Esophagus muscularis mucosa (tissue), 4 donors: ENCODE data around the gene MSI2. TPM values are rescaled to one million over a fixed set of nuclear protein-coding genes. Genes with fewer than 3 reads are reported as not detected.
"Not testable (repeated sequence)": the region's sequence is repeated elsewhere in the genome, so short reads cannot be mapped to it uniquely, and the experiment has no call there.

ENCODE experiments used
- DNase-seq: peaks from one replicate; pipeline ENCODE4 v3.0.0-alpha.2; 2017; ENCODE audit errors: extremely low spot score
- H3K27ac ChIP-seq, 4 donors: fragments of 200-600 bp; sonication (generic); replicated peaks in 1 of 4; 1 replicate in 3 of 4; 2 replicates in 1 of 4; pipeline ENCODE4 v1.5.1; 2016 to 2019; ENCODE audit warnings: mild to moderate bottlenecking in 1 of 4
- H3K27me3 ChIP-seq, 4 donors: fragments of 200-600 bp; sonication (generic); one replicate each; pipeline versions ENCODE4 v1.5.1 to v1.6.0; 2016 to 2019
- H3K36me3 ChIP-seq, 4 donors: fragments of 200-600 bp; sonication (generic); one replicate each; pipeline ENCODE4 v1.5.1; 2016 to 2019
- H3K4me1 ChIP-seq, 4 donors: fragments of 200-600 bp; sonication (generic); one replicate each; pipeline ENCODE4 v1.5.1; 2016 to 2019
- H3K4me3 ChIP-seq, 4 donors: fragments of 200-600 bp; sonication (generic); 1 replicate in 2 of 4; 2 replicates in 2 of 4; pipeline ENCODE4 v1.5.1; 2016 to 2019; ENCODE audit warnings: mild to moderate bottlenecking in 4 of 4, moderate library complexity in 1 of 4
- H3K9me3 ChIP-seq, 4 donors: fragments of 200-600 bp; sonication (generic); 1 replicate in 3 of 4; 2 replicates in 1 of 4; pipeline ENCODE4 v1.5.1; 2016 to 2019
- EP300 ChIP-seq: sonication (generic); formaldehyde crosslinking; IDR thresholded peaks from one replicate; pipeline ENCODE4 v1.6.1; 2017; ENCODE audit warnings: antibody characterized with exemption
- POLR2A ChIP-seq: fragments of 450-650 bp; IDR thresholded peaks from one replicate; pipeline ENCODE4 v1.6.1; 2017; ENCODE audit warnings: antibody characterized with exemption, moderate library complexity, mild to moderate bottlenecking, low read depth
- POLR2AphosphoS5 ChIP-seq, 2 donors: sonication (generic); formaldehyde crosslinking; IDR thresholded peaks; one replicate each; pipeline ENCODE4 v1.6.1; 2017; ENCODE audit warnings: antibody characterized with exemption in 2 of 2
- WGBS: methylation state at CpG from one replicate; pipeline ENCODE4 v1.1.5; 2018; 5-methylcytosine and 5-hydroxymethylcytosine counted together
- intact Hi-C: fragments of 100-400 bp; cut with DNase I; formaldehyde crosslinking; loops from one replicate; pipeline ENCODE4 v1.15.1; 2023
- total RNA-seq, 4 donors: library from RNA; depleted of rRNA; stranded (reverse); fragments of >200 nt; gene quantifications; one replicate each; pipeline versions ENCODE4 v1.1.0 to v1.2.1, GENCODE V29; 2016
- TF ChIP-seq, protein P1 (sequence below), 3 experiments: fragments of 200-600 bp in 2 of 3; fragments of 450-650 bp in 1 of 3; sonication (generic) in 2 of 3; IDR thresholded peaks; one replicate each; pipeline ENCODE4 v1.5.1; 2017 to 2019; ENCODE audit warnings: antibody characterized with exemption in 3 of 3, mild to moderate bottlenecking in 2 of 3, moderate library complexity in 1 of 3

MSI2 gene
- total RNA-seq, 4 donors from 2014 or later: 28.8 to 39.0 (median 29.6) TPM

DNA sequence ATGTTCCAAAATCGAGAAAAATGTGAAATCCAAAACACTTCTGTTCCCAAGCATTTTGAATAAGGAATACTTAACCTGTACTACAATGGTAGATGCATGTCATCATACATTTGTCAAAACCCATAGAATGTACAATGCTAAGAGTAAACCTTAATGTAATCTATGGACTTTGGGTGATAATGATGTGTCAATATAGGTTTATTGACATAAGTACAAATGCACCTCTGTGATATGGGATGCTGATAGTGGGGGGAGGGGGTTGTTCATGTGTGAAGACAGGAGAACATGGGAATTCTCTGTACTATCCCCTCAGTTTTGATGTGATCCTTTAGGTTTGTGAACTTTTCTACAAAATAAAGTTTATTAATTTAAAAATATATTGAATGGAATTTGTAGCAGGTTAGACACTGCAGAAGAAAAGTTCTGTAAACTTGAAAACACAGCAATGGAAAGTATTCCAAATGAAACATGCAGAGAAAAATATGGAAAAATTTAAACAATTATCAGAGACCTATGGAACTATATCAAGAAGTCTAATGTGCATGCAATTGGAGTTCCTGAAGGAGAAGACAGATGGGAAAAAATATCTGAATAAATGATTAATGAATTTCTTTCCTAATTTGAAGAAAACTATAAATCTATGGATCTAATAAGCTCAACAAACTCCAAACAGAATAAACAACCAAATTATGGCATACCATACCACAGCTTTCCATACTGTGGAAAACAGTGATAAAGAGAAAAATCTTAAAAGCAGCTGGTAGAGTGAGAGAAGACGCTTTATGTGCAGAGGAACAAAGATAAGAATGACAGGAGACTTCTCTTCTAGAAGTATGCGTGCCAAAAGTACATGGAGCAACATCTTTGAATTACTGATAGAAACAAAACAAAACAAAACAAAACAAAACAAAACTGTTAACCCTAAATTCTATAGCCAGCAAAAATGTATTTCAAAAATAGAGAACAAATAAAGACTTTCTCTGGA lies 34.7 kb upstream of the MSI2 start:
- Histone ChIP-seq H3K9me3 (peaks cover 0 to 13% (median 9%) of the 10 kb centered on the region in 4 donors), H3K27me3 (peaks cover 0 to 4% (median 2%) of the 10 kb centered on the region in 4 donors), H3K4me1 (no peaks in the 10 kb centered on the region), H3K27ac (no peak overlapping the region), H3K36me3 (no peaks in the 10 kb centered on the region), H3K4me3 (no peak overlapping the region)
- intact Hi-C loops: no loop called here
- WGBS: 86% methylated on average over 3 of the region's 3 CpGs
- TF ChIP-seq POLR2A: no peak
- DNase-seq: no peak

DNA sequence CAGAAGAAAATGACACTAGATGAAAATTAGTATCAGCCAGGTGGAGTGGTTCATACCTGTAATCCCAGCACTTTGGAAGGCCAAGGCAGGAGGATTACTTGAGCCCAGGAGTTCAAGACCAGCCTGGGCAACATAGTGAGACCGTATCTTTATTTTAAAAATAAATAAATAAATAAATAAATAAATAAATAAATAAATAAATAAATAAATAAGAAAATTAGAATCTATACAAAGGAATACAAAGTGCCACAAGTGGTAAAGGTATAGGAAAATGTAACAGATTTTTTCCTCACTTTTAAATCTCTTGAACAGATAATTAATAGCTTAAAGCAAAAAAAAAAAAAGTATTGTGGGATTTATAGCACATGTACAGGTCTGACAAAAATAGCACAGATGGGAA lies 33.9 kb upstream of the MSI2 start:
- H3K9me3 ChIP-seq: peaks cover 0 to 13% (median 9%) of the 10 kb centered on the region in 4 donors
- H3K27me3 ChIP-seq, intact Hi-C loops, H3K4me1 ChIP-seq, DNase-seq, H3K27ac ChIP-seq, H3K4me3 ChIP-seq, H3K36me3 ChIP-seq: not testable (repeated sequence)
- WGBS: 95% methylated on average over 1 of the region's 1 CpG

DNA sequence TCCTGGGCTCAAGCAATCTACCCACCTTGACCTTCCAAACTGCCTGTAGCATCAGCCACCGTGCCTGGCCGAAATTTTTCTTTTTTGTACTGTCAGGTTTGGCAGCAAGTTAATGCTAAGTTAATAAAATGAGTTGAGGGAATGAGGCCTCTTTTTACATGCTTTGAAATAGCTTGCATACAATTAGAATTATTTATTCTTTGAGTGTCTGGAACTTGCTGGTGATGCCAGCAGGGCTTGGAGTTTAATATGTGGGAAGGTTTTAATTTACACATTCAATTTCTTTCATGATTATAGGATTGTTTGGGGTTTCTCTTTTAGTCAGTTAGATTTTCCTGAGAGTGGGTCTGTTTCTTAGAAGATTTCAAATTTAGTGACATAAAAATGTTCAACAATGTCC lies 31.2 kb upstream of the MSI2 start:
- DNase-seq: peak; percentile 75
- 53% methylated on average over 2 of the region's 2 CpGs for WGBS
- TF ChIP-seq, protein P1, sequence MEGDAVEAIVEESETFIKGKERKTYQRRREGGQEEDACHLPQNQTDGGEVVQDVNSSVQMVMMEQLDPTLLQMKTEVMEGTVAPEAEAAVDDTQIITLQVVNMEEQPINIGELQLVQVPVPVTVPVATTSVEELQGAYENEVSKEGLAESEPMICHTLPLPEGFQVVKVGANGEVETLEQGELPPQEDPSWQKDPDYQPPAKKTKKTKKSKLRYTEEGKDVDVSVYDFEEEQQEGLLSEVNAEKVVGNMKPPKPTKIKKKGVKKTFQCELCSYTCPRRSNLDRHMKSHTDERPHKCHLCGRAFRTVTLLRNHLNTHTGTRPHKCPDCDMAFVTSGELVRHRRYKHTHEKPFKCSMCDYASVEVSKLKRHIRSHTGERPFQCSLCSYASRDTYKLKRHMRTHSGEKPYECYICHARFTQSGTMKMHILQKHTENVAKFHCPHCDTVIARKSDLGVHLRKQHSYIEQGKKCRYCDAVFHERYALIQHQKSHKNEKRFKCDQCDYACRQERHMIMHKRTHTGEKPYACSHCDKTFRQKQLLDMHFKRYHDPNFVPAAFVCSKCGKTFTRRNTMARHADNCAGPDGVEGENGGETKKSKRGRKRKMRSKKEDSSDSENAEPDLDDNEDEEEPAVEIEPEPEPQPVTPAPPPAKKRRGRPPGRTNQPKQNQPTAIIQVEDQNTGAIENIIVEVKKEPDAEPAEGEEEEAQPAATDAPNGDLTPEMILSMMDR (IDR thresholded peaks at IDR 0.05): no peak
- no peak for TF ChIP-seq POLR2A
- no peak for TF ChIP-seq POLR2AphosphoS5 (IDR thresholded peaks at IDR 0.05)
- TF ChIP-seq EP300: no peak
- H3K27me3 ChIP-seq: no peaks in the 10 kb centered on the region
- H3K36me3 ChIP-seq: no peaks in the 10 kb centered on the region
- H3K4me3 ChIP-seq: no peak overlapping the region
- peaks cover 0 to 13% (median 9%) of the 10 kb centered on the region in 4 donors for H3K9me3 ChIP-seq
- intact Hi-C loops: no loop called here
- H3K4me1 ChIP-seq: no peaks in the 10 kb centered on the region
- H3K27ac ChIP-seq: no peak overlapping the region

DNA sequence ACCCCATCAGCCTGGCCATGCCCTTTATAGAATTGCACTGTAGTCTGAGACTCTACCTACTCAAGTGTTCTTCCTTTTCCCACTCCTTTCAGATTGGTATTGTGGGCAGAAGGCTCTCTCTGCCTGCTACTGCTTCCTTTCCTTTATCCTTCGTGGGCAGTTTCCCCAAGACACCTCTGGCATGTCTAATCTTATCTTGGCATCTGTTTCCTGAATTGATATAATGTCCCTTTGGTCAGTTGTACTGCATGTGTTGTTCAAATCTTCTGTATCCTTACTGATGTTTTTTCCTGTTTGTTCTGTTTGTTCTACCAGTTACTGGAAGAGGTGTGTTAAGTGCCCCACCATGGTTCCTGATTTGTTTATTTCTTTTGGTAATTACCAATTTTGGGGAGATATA lies 29.5 kb upstream of the MSI2 start:
- Histone ChIP-seq H3K27me3 (peaks cover 0 to 4% (median 0%) of the 10 kb centered on the region in 4 donors), H3K4me1 (no peaks in the 10 kb centered on the region), H3K4me3 (no peak overlapping the region), H3K27ac (no peak overlapping the region), H3K36me3 (no peaks in the 10 kb centered on the region), H3K9me3 (peaks cover 0 to 13% (median 5%) of the 10 kb centered on the region in 4 donors)
- no peak for DNase-seq
- intact Hi-C loops: no loop called here
- WGBS: 63% methylated on average over 1 of the region's 1 CpG
- TF ChIP-seq, protein P1 (IDR thresholded peaks at IDR 0.05): no peak
- TF ChIP-seq EP300: no peak
- no peak for TF ChIP-seq POLR2A
- TF ChIP-seq POLR2AphosphoS5 (IDR thresholded peaks at IDR 0.05): no peak

DNA sequence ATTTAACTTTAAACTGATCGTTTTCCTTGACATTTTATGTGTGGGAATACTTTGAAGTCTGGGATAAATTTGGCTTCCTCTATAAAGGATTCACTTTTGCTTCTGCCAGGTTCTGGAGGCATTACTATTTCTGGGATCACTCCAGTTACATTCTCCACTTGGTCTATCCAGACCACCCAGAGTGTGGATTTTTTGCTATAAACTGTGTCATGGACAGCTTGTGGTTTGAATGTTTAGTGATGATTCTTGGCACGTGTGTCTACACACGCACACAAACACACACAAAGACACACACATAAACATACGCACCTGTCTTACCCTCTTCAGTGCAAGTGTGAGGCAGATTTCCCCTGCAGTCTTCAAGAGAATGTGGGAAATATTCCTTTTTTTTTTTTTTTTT lies 27.4 kb upstream of the MSI2 start:
- peak; percentile 24 for DNase-seq
- 55% methylated on average over 4 of the region's 4 CpGs for WGBS
- no peak overlapping the region for H3K4me3 ChIP-seq
- TF ChIP-seq POLR2A (no peak), EP300 (no peak), POLR2AphosphoS5 (IDR thresholded peaks at IDR 0.05) (no peak)
- TF ChIP-seq, protein P1 (IDR thresholded peaks at IDR 0.05): no peak
- no peaks in the 10 kb centered on the region for H3K36me3 ChIP-seq
- H3K4me1 ChIP-seq: no peaks in the 10 kb centered on the region
- H3K27me3 ChIP-seq: peaks cover 0 to 4% (median 0%) of the 10 kb centered on the region in 4 donors
- intact Hi-C loops: no loop called here
- H3K9me3 ChIP-seq: peaks cover 0 to 3% (median 0%) of the 10 kb centered on the region in 4 donors
- H3K27ac ChIP-seq: no peak overlapping the region
